Femur (tissue), 1 donor: ENCODE measurements around the gene NDFIP2.
A peak's percentile ranks its signal among the peaks of the same experiment; 100 is the strongest.

Source experiments
- DNase-seq: peaks from one replicate; pipeline ENCODE4 v3.0.0-alpha.2; 2017

Gene NDFIP2

DNA sequence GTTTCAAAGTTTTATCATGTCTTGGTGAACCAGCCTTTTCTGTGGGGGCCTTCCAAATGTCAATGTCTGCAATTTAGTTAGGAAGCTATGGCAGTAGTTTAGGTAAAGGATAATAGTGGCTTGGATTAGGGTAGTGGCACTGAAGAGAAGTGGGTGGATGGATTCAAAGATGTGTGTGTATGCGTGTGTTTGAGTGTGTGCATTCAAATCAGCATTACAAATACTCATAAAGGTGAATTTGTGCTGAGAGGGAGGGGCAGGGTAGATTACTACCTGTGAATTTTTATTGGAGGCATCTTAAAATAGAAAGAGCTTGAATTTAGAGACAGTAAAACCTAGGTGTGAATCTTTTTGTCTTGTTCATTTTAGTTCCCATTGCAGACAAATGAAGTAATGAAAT, 16.9 kb downstream of the NDFIP2 start:
- no peak for DNase-seq

DNA sequence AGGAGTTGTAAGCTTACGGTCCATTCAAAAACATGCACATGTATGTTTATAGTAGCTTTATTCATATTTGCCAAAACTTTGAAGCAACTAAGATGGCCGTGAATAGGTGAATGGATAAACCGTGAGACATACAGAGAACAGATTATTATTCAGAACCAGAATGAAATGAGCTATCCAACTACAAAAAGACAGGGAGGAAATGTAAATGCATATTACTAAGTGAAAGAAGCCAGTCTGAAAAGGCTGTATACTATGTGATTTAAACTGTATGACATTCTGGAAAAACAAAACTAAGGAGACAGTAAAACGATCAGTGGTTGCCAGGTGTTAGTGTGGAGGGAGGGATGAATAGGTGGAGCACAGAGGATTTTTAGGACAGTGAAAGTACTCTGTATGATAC, 19.9 kb downstream of the NDFIP2 start:
- DNase-seq, result no peak

DNA sequence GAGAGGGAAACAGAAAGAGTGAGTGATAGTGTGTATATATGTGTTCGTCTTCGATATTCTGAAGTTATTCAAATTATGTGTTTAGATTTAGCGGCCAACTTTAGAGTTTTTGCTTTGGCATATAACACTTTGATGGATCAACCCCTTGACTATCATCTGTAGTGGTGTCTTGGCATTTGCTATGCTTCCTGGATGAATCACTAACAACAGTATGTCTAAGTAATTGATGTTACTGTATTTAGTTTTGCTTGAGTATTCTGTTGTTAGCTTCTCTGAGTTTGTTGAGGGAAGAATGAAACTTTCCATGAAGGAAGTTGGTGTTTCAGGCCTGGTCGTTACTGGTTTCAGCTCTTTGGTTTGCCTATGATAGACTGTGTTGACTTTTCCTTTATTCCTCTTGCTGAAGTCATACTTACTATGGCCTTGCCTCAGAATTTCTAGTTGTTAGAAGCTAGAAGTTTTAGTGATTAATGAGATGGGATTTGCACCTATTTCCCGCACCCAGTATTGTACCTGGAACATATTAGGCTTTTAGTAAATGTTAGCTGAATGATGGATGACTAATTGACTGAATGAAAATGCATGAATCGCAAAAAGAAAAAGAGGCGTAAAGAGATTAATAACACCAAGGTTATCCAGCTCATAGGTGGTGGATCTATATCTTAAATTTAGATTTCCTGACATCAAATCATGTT, 20.7 kb downstream of the NDFIP2 start:
- DNase-seq, result no peak

DNA sequence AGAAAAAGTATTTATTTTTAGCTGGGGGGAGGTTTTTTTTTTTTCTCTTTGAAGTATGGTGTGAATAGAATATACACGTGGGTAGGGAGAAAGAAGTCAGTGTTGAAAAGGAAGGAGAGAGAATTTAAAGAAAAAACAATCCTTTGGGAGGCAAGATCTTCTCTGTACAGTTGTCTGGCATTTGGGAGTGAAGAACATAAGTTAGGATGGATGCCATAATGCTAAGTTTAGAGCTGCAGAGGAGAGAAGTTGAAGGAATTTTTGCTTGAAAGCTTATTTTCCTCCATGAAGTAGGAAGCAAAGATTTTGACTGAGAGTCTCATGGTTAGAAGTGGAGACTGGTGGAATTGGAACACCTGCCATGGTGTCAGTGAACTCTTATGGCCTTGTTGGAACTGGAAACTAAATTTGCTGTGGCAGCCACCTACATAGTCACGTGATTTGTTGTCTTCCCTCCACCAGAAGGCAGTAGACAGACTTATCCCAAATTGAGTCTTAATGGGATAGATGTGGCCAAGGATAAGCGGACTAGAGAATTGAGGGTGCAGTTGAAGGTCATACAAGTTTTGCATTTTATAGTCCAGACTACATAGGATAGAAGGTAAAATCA, 22.0 kb downstream of the NDFIP2 start:
- no peak for DNase-seq

DNA sequence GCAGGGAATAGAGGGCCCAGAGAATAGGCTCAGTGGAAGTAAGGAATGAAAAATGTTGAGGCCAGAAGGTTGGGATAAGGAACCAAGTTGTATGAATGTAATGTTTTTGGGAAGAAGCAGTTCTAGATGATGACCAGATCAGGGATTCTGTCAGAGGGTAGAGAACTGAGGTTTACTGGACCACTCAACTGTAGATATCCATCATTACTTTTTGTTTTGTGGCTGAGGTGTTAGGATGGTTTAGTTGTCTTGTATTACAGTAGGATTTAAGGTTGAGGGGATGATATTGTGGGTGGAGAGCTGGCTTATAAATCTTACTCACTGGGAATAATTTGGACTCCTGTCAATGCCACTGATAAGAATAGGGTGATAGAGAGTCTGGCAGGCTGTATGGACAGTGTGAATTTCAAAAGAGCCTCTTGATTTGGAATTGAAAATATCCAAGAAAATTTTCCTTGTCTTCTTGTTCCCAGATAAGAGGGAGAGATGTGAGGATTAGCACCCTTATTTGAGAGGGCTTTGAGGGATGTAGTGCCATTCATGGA, 22.6 kb downstream of the NDFIP2 start:
- no peak for DNase-seq

DNA sequence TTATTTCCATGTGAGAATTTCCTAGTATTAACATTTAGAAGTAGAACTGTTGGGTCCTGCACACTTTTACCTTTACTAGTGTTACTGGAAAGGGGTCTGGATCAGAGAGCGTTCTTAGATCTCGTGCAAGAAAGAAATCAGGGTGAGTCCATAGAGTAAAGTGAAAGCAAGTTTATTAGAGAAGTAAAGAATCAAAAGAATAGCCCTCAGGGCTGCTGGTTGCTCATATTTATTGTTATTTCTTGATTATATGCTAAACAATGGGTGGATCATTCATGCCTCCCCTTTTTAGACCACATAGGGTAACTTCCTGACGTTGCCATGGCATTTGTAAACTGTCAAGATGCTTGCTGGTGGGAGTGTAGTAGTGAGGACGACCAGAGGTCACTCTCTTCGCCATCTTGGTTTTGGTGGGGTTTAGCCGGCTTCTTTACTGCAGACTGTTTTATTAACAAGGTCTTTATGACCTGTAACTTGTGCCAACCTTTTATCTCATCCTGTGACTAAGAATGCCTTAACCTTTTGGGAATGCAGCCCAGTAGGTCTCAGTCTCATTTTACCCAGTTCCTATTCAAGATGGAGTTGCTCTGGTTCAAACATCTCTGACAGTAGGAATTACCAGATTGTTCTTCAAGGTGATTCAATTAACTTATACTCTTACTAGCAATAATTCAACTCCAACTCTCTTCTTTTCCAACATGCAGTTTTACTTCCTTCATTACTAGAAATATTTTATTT, 27.4 kb downstream of the NDFIP2 start:
- no peak for DNase-seq

DNA sequence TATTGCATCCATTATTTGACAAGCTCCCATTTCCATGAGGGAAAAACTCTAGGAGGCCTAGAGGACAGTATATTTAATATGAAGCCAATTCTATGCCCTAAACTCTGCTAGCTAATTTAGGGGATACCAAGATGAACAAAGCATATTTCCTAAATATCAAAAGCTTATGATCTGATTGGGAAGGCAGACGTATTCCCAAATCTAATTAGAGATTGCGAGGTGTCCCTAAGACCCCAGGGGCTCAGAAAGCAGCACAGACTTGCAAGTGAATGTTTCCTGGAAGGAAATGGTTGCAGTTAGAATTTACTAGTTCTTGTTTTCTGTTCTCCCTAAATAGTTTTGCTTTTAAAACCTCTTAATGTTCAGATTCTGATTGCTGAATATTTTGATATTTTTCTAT, 30.7 kb downstream of the NDFIP2 start:
- no peak for DNase-seq

DNA sequence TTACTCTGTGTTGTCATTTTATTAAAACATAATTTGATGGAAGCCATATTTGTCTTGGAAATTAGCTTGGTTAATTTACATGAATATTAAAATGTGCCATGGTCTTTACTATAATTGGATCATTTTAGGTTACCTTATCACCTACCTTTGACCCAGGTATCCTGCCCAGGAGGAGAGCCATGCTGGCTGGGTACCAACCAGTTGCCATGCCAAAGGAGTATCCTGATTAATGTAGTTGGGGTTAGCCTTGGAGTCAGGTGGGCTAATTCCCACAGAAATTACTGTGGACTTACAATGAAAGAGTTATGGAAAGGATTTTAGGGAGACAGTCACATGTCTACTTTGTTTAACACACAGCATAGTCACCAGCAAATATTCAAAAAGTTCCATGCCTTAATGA, 32.0 kb downstream of the NDFIP2 start:
- DNase-seq, result no peak

DNA sequence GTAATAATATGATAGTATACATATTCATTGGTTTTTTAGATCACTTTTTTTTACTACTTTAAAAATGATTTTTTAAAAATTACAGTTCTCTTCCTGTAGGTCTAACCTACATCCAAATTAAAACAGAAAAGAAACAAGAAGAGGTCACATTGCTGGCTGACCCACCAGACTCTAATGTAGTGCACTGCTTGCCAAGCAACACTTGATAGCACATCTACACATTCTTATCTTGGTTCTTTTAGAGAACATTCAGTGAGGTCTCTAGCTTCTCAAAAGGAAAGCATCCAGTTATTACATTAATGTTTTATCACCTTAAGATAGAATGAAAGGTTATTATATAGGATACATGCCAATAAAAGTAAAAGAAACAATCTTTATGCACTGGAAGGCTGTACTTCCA, 35.6 kb downstream of the NDFIP2 start:
- DNase-seq, result no peak

DNA sequence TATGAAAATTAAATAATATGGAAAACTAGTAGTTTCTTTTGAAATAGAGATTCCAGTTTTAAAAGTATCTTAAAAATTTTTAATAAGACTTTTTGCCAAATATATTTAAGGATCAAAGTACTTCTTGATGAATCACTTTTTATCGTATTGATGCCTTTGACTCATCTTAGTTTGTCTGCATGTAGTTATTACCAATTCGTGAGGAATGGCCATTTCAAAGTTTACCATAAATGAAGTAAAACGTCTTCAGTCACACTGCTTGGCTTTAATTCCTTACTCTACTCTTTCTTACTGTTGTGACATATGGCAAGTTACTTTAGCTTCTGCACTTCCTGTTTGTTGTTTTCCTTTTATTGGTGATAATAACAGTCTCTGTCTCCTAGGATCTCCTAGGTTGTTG, 38.3 kb downstream of the NDFIP2 start:
- no peak for DNase-seq

DNA sequence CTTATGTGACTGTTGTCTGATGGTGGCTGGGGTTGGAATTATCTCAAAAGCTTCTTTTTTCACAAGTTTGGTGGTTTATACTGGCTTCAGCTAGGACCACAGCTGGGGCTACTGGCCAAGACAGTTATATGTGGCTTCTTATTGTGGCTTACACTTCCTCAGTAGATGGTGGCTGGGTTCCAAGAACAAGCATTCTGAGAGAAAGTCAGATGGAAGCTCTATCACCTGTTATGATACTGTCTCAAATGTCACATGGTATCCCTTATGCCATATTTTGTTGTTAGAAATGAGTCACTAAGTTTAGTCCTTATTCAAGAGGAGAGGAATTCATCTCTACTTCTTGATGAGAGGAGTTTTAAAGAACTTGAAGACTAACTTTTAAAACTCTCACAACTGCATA, 41.6 kb downstream of the NDFIP2 start:
- DNase-seq, result peak; percentile 40

DNA sequence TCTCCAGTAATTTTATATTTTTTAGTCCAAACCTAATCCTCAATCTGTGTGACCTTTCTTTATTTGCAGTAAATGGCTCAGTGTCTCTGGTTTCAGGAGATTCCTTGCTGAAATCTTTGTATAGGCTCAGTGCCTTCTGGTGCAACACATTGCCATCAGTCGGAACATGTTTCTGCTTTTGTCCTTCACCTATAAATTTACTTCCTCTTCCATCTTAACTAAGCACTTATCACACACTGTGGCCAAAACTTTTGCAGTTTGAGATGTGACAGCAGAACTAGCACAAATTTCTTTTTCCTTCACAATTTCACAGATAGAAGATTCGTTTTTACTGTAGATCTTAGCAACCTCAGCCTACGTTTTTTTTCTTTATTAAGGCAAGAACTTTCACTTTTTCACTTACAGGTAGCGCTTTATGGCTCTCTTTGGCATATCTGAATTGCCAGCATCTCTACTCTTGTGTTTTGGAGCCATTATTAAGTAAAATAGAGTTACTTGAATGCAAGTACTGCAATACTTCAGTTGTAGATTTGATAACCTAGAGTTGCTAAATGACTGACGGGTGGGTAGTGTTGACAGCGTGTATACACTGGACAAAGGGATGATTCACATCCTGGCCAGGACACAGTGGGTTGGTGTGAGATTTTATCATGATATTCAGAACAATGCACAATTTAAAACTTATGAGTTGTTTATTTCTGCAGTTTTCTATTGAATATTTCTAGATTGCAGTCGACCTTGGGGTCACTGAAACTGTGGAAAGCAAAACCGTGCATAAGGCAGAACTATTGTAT, 44.3 kb downstream of the NDFIP2 start:
- DNase-seq, result no peak

DNA sequence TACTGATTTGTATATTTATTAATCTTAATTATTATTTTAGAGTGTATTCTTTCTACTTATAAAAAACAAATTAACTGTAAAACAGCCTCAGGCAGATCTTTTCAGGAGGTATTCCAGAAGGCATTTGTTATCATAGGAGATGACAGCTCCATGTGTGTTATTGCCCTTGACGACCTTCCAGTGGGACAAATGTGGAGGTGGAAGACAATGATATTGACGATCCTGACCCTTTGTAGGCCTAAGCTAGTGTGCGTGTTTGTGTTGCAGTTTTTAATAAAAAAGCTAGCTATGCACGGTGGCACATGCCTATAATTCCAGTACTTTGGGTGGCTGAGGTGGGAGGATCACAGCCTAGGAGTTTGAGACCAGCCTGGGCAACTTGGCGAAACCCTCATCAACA, 46.7 kb downstream of the NDFIP2 start:
- DNase-seq, result no peak

DNA sequence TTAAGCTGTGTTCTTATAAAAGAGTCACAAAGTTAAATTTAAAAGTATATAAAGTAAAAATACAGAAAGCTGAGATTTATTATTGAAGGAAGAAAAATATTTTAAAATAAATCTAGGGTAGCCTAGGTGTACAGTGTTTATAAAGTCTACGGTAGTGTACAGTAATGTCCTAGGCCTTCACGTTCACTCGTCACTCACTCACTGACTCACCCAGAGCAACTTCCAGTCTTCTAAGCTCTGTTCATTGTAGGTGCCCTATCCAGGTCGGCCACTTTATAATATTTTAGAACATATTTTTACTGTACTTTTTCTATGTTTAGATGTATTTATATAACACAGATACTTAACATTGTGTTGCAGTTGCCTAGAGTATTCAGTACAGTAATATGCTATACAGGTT, 47.4 kb downstream of the NDFIP2 start:
- no peak for DNase-seq

DNA sequence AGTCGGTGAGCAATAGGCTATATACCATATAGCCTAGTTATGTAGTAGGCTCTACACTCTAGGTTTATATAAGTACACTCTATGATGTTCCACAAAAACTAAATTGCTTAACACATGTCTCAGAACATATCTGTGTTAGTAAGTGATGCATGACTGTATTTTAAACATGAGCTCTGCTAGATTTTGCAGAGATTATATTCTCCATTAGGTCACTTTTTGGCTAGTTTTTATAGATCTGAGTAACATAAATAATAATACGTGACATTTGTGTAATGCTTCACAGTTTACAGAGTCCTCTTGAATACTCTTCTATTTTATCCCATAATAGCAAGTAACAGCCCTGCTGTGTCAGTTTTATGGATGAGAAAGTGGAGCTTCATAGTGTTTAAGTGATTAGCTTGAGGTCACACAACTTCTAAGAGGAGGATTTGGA, 47.8 kb downstream of the NDFIP2 start:
- no peak for DNase-seq

DNA sequence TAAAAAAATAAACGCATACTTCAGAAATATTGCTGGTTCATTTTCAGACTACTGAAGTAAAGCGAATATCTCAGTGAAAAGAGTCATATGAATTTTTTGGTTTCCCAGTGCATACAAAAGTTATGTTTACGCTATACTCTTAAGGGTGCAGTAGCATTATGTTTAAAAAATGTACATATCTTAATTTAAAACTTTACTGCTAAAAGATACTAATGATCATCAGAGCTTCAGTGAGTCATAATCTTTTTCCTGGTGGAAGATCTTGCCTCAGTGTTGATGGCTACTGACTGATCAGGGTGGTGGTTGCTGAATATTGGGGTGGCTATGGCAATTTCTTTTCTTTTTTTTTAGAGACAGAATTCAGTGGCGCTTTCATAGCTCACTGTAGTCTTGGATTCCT, 48.9 kb downstream of the NDFIP2 start:
- DNase-seq, result no peak

DNA sequence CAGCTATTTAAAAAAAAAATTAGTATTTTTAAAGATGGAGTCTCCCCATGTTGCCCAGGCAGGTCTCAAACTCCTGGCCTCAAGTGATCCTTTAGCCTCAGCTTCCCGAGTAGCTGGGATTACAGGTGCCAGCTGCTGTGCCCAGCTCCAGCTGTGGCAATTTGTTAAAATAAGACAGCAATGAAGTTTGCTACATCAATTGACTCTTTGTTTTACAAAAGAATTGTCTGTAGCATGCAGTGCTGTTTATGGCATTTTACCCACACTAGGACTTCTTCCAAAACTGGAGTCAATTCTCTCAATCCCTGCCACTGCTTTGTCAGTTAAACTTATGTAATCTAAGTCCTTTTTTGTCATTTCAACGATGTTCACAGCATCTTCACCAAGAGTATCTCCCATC, 49.3 kb downstream of the NDFIP2 start:
- DNase-seq, result no peak

DNA sequence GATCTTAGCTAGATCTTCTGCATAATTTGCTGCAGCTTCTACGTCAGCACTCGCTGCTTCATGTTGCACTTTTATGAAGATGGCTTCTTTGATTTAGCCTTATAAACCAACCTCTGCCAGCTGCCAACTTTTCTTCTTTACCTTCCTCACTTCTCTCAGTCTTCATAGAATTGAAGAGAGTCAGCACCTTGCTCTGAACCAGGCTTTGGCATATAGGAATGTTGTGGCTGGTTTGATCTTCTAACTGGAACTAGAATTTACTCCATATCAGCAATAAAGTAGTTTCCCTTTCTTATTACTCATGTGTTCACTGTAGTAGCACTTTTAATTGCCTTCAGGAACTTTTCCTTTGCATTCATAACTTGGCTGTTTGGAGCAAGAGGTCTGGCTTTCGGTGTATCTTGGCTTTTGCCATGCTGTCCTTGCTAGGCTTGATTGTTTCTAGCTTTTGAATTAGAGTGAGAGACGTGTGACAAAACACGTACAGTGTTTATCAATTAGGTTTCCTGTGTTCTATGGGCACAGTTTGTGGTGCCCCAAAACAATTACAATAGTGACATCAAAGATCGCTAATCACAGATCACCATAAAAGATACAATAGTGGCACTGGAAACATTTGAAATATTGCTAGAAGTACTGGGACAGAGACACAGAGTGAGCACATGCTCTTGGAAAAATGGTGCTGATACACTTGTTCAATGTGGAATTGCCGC, 50.7 kb downstream of the NDFIP2 start:
- no peak for DNase-seq

DNA sequence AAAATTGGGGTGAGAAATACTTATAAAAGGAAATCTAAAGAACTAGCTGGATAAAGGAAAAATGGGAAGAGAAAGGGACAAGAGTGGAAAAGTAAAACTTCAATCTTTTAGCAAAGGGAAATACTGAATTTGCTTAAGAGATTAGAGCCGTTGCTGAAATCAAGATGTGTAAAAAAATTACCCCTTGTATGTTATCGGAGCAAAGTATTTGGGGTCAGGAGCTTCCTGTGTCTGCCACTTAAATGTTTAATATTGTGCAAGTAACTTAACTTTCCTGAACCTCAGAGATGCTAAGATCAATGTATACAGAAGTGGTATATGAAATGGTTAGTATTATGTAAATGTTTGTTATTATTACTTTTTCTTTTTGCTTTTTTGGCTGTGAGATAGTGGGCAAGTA, 51.6 kb downstream of the NDFIP2 start:
- no peak for DNase-seq

DNA sequence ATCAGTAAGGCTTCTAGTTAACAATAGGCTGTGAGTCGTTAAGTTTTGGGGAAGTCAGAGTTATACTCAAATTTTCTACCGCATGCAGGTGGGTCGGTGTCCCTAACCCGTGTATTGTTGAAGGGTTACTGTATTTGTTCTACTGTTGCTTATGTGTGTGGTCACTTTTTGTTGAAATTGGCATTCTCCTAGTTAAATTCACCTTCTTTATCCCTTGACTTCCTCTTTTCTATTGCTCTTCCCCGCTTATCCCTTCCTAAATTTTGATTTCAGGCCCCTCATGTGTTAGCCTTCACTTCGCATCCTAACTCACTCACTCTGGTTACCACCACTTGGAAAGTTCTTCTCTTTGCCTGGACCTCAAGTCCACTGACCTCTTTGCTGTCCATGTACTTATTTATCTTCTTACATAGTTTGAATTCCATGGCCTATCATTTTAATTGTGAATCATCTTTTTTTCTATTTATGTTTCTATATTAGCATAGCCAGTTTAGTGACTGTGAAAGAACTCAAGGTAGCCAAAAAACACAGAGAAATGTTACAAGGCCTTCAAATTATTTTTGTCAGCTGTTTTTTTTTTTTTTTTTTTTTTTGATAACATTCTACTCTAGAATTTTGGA, 52.9 kb downstream of the NDFIP2 start:
- no peak for DNase-seq

DNA sequence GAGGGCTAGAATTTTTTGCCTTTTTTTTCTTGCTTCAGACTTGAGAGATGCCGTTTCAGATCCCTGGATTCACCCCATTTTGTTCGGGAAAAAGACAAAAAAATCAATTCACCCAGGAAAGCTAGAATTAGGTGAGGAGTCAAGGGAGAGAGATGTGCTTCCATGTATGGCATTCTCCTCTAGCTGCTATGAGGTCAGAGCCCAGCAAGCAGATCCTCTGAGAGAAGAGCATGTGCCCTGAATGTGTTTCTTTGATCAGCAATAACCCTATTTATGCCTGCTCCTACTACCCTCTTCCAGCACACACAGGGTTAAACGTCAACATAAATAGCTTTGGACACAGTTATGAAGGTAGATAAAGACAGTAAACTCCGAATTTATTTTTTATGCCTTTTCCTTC, 53.6 kb downstream of the NDFIP2 start:
- DNase-seq, result no peak

DNA sequence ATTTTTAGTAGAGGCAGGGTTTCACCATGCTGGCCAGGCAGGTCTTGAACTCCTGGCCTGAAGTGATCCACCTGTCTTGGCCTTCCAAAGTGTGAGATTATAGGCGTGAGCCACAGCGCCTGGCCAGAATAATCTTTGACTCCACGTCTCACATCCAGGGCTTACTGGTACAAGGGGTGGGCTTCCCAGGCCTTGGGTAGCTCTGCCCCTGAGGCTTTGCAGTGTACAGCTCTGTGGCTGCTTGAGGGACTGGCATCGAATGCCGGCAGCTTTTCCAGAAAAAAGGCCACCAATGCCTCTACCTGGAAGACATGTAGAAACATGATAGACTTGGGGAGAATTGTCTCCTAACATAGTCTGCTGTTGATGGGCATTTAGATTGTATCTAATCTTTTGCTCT, 57.8 kb downstream of the NDFIP2 start:
- no peak for DNase-seq
